Measurements from ENCODE around the gene TTLL12.

The TTLL12 gene

GRCh38 chr22:43134553-43134952 lies 52.4 kb downstream of the TTLL12 start:
- no peak for ATAC-seq
- TF ChIP-seq POU6F1 (CRISPR knock-in tag; IDR thresholded peaks at IDR 0.05; ENCODE audit: borderline replicate concordance, low read depth) (no peak), ARNTL (CRISPR knock-in tag; IDR thresholded peaks at IDR 0.05; ENCODE audit: borderline replicate concordance, low read depth) (no peak), ZNF565 (CRISPR knock-in tag; conservative IDR thresholded peaks at IDR 0.05; ENCODE audit: low read depth) (no peak), CSRNP3 (CRISPR knock-in tag; IDR thresholded peaks at IDR 0.05) (no peak), TOX (CRISPR knock-in tag; IDR thresholded peaks at IDR 0.05; ENCODE audit: borderline replicate concordance) (no peak), TCF4 (CRISPR knock-in tag; IDR thresholded peaks at IDR 0.05; ENCODE audit: borderline replicate concordance) (no peak), TSHZ2 (CRISPR knock-in tag; IDR thresholded peaks at IDR 0.05) (no peak), ISL1 (CRISPR knock-in tag; IDR thresholded peaks at IDR 0.05) (no peak), PATZ1 (CRISPR knock-in tag; IDR thresholded peaks at IDR 0.05; ENCODE audit: borderline replicate concordance) (no peak), CSDC2 (CRISPR knock-in tag; IDR thresholded peaks at IDR 0.05) (no peak), SNAI2 (CRISPR knock-in tag; IDR thresholded peaks at IDR 0.05) (no peak), OSR1 (CRISPR knock-in tag; IDR thresholded peaks at IDR 0.05) (no peak), ZFP30 (CRISPR knock-in tag; IDR thresholded peaks at IDR 0.05) (no peak)

GRCh38 chr22:43133401-43133800 lies 53.5 kb downstream of the TTLL12 start:
- TF ChIP-seq TCF4 (CRISPR knock-in tag; IDR thresholded peaks at IDR 0.05; ENCODE audit: borderline replicate concordance) (no peak), GLIS3 (CRISPR knock-in tag; IDR thresholded peaks at IDR 0.05) (no peak), OSR1 (CRISPR knock-in tag; IDR thresholded peaks at IDR 0.05) (no peak)
- no peak for ATAC-seq

GRCh38 chr22:43131773-43132501 lies 55.0 kb downstream of the TTLL12 start:
- ATAC-seq, result no peak
- TF ChIP-seq GLIS3 (CRISPR knock-in tag; IDR thresholded peaks at IDR 0.05), result no peak
- no peak for TF ChIP-seq PPARA (CRISPR knock-in tag; IDR thresholded peaks at IDR 0.05; ENCODE audit: borderline replicate concordance)
- no peak for TF ChIP-seq POU6F1 (CRISPR knock-in tag; IDR thresholded peaks at IDR 0.05; ENCODE audit: borderline replicate concordance, low read depth)
- TF ChIP-seq TOX (CRISPR knock-in tag; IDR thresholded peaks at IDR 0.05; ENCODE audit: borderline replicate concordance), result no peak
- no peak for TF ChIP-seq TSHZ2 (CRISPR knock-in tag; IDR thresholded peaks at IDR 0.05)
- TF ChIP-seq ESRRG (CRISPR knock-in tag; IDR thresholded peaks at IDR 0.05), result no peak
- no peak for TF ChIP-seq TCF4 (CRISPR knock-in tag; IDR thresholded peaks at IDR 0.05; ENCODE audit: borderline replicate concordance)
- TF ChIP-seq BACH2 (CRISPR knock-in tag; IDR thresholded peaks at IDR 0.05; ENCODE audit: borderline replicate concordance), result no peak
- TF ChIP-seq ZNF70 (CRISPR knock-in tag; IDR thresholded peaks at IDR 0.05), result no peak
- no peak for TF ChIP-seq ZFP30 (CRISPR knock-in tag; IDR thresholded peaks at IDR 0.05)
- TF ChIP-seq CSRNP3 (CRISPR knock-in tag; IDR thresholded peaks at IDR 0.05), result no peak
- no peak for TF ChIP-seq CSDC2 (CRISPR knock-in tag; IDR thresholded peaks at IDR 0.05)
- TF ChIP-seq OSR1 (CRISPR knock-in tag; IDR thresholded peaks at IDR 0.05), result no peak
- TF ChIP-seq ZC3H10 (CRISPR knock-in tag; IDR thresholded peaks at IDR 0.05), result no peak
- no peak for TF ChIP-seq ZNF565 (CRISPR knock-in tag; conservative IDR thresholded peaks at IDR 0.05; ENCODE audit: low read depth)
- TF ChIP-seq CREB5 (CRISPR knock-in tag; IDR thresholded peaks at IDR 0.05; ENCODE audit: low read depth), result no peak

Data from SK-N-SH treated with all-trans-retinoic acid at 6 μM for 48 hours (cell line).